WTC11 (cell line): ENCODE measurements around the gene FSD2. TPM values are rescaled to one million over a fixed set of nuclear protein-coding genes. Genes with fewer than 3 reads are reported as not detected.

ENCODE experiments used
- ATAC-seq: fragments of 200-7000 bp; cut with Tn5 transposase; 2 replicates; pipeline ENCODE4 v1.10.0; 2021; ENCODE audit warnings: mild to moderate bottlenecking, moderate library complexity
- CTCF ChIA-PET: fragments of 300-600 bp; sonication (Branson Sonifier 250); formaldehyde crosslinking; loops from one replicate; lab custom pipeline; 2021; ENCODE audit warnings: antibody characterized with exemption; lab: Charles Lee
- POLR2A ChIA-PET: fragments of 350-600 bp; sonication (Branson Sonifier 250); formaldehyde crosslinking; loops from one replicate; lab custom pipeline; 2021; ENCODE audit warnings: antibody characterized with exemption; lab: Charles Lee
- DNase-seq: peaks from one replicate; pipeline ENCODE4 v3.0.0; 2021; ENCODE audit warnings: low spot score
- H3K27ac Mint-ChIP-seq: 2 replicates; pipeline ENCODE4 v1.8.0; 2021; ENCODE audit warnings: mixed read lengths
- H3K27me3 Mint-ChIP-seq: 2 replicates; pipeline ENCODE4 v1.8.0; 2021; ENCODE audit warnings: low read depth, mild to moderate bottlenecking, moderate library complexity, mixed read lengths
- H3K36me3 Mint-ChIP-seq: 2 replicates; pipeline ENCODE4 v1.8.0; 2021; ENCODE audit warnings: mixed read lengths
- H3K4me1 Mint-ChIP-seq: 2 replicates; pipeline ENCODE4 v1.8.0; 2022; ENCODE audit warnings: mixed read lengths
- H3K4me3 Mint-ChIP-seq: 2 replicates; pipeline ENCODE4 v1.8.0; 2021; ENCODE audit warnings: mild to moderate bottlenecking, moderate library complexity, mixed read lengths
- H3K9me3 Mint-ChIP-seq: 2 replicates; pipeline ENCODE4 v1.8.0; 2021; ENCODE audit warnings: mixed read lengths
- CREM ChIP-seq: sonication (generic); formaldehyde crosslinking; IDR thresholded peaks from 2 replicates; pipeline ENCODE4 v1.8.1; 2022; ENCODE audit warnings: mild to moderate bottlenecking, missing genetic modification reagents, moderate library complexity
- ELF4 ChIP-seq: sonication (generic); formaldehyde crosslinking; IDR thresholded peaks from 2 replicates; pipeline ENCODE4 v1.8.1; 2022; ENCODE audit warnings: low read depth, mild to moderate bottlenecking, moderate library complexity, missing genetic modification reagents
- ETV6 ChIP-seq: sonication (generic); formaldehyde crosslinking; IDR thresholded peaks from 2 replicates; pipeline ENCODE4 v1.8.1; 2022; ENCODE audit warnings: mild to moderate bottlenecking, missing genetic modification reagents
- FOXJ3 ChIP-seq: sonication (generic); formaldehyde crosslinking; IDR thresholded peaks from 2 replicates; pipeline ENCODE4 v1.9.0; 2021; ENCODE audit warnings: missing genetic modification reagents, mild to moderate bottlenecking, borderline replicate concordance
- HMGA2 ChIP-seq: fragments of 250-450 bp; sonication (Bioruptor Pico); IDR thresholded peaks from 2 replicates; pipeline ENCODE4 v1.4.0; 2021; ENCODE audit warnings: mild to moderate bottlenecking, moderate library complexity
- NFE2L1 ChIP-seq: sonication (generic); formaldehyde crosslinking; IDR thresholded peaks from 2 replicates; pipeline ENCODE4 v1.8.1; 2023; ENCODE audit warnings: missing genetic modification reagents
- SOX15 ChIP-seq: fragments of 250-450 bp; sonication (Bioruptor Pico); IDR thresholded peaks from 2 replicates; pipeline ENCODE4 v1.9.0; 2021; ENCODE audit warnings: mild to moderate bottlenecking
- SP1 ChIP-seq: sonication (generic); formaldehyde crosslinking; conservative IDR thresholded peaks from 2 replicates; pipeline ENCODE4 v1.8.1; 2022; ENCODE audit warnings: missing genetic modification reagents
- ZNF396 ChIP-seq: fragments of 250-450 bp; sonication (Bioruptor Pico); IDR thresholded peaks from 2 replicates; pipeline ENCODE4 v1.8.0; 2021; ENCODE audit warnings: mild to moderate bottlenecking, moderate library complexity, borderline replicate concordance
- ZNF671 ChIP-seq: fragments of 250-450 bp; sonication (Bioruptor Pico); IDR thresholded peaks from 2 replicates; pipeline ENCODE4 v1.8.0; 2021; ENCODE audit warnings: mild to moderate bottlenecking
- total RNA-seq: library from RNA; stranded (reverse); gene quantifications from 3 replicates; pipeline ENCODE4 v1.2.3, GENCODE V29; 2021
- TF ChIP-seq, protein P1 (sequence below): fragments of 250-450 bp; sonication (Bioruptor Pico); IDR thresholded peaks from 2 replicates; pipeline ENCODE4 v1.9.0; 2021; ENCODE audit warnings: mild to moderate bottlenecking
- TF ChIP-seq, protein P2 (sequence below): sonication (generic); formaldehyde crosslinking; IDR thresholded peaks from 2 replicates; pipeline ENCODE4 v1.8.0; 2022; ENCODE audit warnings: missing genetic modification reagents
- TF ChIP-seq, protein P3 (sequence below): sonication (generic); formaldehyde crosslinking; IDR thresholded peaks from 2 replicates; pipeline ENCODE4 v1.8.1; 2022; ENCODE audit warnings: low read depth, missing genetic modification reagents, borderline replicate concordance
- TF ChIP-seq, protein P4 (sequence below): fragments of 200-600 bp; IDR thresholded peaks from 2 replicates; pipeline ENCODE4 v1.8.0; 2022; ENCODE audit warnings: antibody characterized with exemption
- TF ChIP-seq, protein P5 (sequence below): sonication (generic); formaldehyde crosslinking; IDR thresholded peaks from 2 replicates; pipeline ENCODE4 v1.8.0; 2023; ENCODE audit warnings: missing genetic modification reagents, mild to moderate bottlenecking, borderline replicate concordance
- TF ChIP-seq, protein P6 (sequence below): sonication (generic); formaldehyde crosslinking; IDR thresholded peaks from 2 replicates; pipeline ENCODE4 v1.8.0; 2022; ENCODE audit warnings: mild to moderate bottlenecking, missing genetic modification reagents

Gene FSD2
- total RNA-seq, 1 experiment from 2014 or later, result not detected

DNA sequence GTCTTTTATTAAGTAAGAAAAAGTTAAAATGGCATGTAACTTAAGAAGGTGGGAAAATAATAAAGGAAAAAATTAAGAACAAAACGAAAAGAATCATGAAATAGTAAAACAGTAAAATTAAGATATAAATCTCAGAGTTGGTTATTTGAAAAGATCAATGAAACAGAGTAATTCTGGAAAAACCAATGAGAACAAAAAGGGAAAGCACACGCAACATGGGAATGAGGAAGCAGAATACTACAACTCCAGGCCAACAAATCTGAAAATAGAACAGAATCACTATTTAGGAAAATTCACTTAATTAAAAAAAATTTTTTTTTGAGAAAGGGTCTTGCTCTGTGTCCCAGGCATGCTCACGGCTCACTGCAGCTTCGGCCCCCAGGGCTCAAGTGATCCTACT lies 34.3 kb upstream of the FSD2 start:
- H3K27me3 Mint-ChIP-seq, result no peaks in the 10 kb centered on the region
- no peak for ATAC-seq
- peaks cover 5% of the 10 kb centered on the region; the same call in 1 of the 2 replicates for H3K9me3 Mint-ChIP-seq
- H3K36me3 Mint-ChIP-seq, result peaks cover 12% of the 10 kb centered on the region; the same call in 1 of the 2 replicates
- no peak overlapping the region for H3K27ac Mint-ChIP-seq
- TF ChIP-seq, protein P1, sequence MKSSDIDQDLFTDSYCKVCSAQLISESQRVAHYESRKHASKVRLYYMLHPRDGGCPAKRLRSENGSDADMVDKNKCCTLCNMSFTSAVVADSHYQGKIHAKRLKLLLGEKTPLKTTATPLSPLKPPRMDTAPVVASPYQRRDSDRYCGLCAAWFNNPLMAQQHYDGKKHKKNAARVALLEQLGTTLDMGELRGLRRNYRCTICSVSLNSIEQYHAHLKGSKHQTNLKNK (CRISPR knock-in tag), result no peak
- TF ChIP-seq ZNF671 (CRISPR knock-in tag), result no peak
- no peak for TF ChIP-seq HMGA2 (CRISPR knock-in tag)
- DNase-seq, result no peak
- CTCF ChIA-PET, result interaction anchor here (1.3 kb wide), 1 partner anchor 9 kb away, joined by 5 read pairs; no protein-coding TSS in a partner anchor
- POLR2A ChIA-PET, result no interaction called here
- no peaks in the 10 kb centered on the region for H3K4me1 Mint-ChIP-seq
- H3K4me3 Mint-ChIP-seq, result no peak overlapping the region

DNA sequence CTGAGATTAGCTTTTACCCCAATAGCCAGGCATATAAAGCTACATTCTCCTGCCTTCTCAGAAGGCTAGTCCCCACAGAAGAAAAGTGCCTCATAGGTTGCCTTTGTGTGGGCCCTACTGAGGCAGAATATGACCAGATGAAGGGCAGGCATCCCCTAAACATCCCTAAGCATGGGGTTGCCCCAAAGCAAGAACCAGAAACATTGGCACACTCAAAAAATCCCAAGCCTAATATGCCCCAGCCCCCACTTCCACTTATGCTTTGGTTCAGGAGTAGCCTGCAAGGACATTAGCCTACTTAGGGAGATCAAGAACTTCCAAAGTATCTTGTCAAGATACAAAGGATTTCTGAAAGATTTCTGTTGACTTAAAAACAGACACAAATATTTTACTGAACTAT lies 33.3 kb upstream of the FSD2 start:
- Mint-ChIP-seq H3K4me1 (no peaks in the 10 kb centered on the region), H3K4me3 (no peak overlapping the region), H3K9me3 (peaks cover 5% of the 10 kb centered on the region; the same call in 1 of the 2 replicates), H3K36me3 (peaks cover 19% of the 10 kb centered on the region; the same call in 1 of the 2 replicates), H3K27ac (no peak overlapping the region), H3K27me3 (no peaks in the 10 kb centered on the region)
- DNase-seq, result no peak
- ChIA-PET POLR2A (no interaction called here), CTCF (interaction anchor here (0.9 kb wide), 1 partner anchor 10 kb away, joined by 5 read pairs; no protein-coding TSS in a partner anchor)
- TF ChIP-seq, protein P1 (CRISPR knock-in tag), result no peak
- TF ChIP-seq, protein P2, sequence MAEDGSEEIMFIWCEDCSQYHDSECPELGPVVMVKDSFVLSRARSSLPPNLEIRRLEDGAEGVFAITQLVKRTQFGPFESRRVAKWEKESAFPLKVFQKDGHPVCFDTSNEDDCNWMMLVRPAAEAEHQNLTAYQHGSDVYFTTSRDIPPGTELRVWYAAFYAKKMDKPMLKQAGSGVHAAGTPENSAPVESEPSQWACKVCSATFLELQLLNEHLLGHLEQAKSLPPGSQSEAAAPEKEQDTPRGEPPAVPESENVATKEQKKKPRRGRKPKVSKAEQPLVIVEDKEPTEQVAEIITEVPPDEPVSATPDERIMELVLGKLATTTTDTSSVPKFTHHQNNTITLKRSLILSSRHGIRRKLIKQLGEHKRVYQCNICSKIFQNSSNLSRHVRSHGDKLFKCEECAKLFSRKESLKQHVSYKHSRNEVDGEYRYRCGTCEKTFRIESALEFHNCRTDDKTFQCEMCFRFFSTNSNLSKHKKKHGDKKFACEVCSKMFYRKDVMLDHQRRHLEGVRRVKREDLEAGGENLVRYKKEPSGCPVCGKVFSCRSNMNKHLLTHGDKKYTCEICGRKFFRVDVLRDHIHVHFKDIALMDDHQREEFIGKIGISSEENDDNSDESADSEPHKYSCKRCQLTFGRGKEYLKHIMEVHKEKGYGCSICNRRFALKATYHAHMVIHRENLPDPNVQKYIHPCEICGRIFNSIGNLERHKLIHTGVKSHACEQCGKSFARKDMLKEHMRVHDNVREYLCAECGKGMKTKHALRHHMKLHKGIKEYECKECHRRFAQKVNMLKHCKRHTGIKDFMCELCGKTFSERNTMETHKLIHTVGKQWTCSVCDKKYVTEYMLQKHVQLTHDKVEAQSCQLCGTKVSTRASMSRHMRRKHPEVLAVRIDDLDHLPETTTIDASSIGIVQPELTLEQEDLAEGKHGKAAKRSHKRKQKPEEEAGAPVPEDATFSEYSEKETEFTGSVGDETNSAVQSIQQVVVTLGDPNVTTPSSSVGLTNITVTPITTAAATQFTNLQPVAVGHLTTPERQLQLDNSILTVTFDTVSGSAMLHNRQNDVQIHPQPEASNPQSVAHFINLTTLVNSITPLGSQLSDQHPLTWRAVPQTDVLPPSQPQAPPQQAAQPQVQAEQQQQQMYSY (CRISPR knock-in tag), result no peak
- TF ChIP-seq, protein P3, sequence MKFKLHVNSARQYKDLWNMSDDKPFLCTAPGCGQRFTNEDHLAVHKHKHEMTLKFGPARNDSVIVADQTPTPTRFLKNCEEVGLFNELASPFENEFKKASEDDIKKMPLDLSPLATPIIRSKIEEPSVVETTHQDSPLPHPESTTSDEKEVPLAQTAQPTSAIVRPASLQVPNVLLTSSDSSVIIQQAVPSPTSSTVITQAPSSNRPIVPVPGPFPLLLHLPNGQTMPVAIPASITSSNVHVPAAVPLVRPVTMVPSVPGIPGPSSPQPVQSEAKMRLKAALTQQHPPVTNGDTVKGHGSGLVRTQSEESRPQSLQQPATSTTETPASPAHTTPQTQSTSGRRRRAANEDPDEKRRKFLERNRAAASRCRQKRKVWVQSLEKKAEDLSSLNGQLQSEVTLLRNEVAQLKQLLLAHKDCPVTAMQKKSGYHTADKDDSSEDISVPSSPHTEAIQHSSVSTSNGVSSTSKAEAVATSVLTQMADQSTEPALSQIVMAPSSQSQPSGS (CRISPR knock-in tag), result no peak
- TF ChIP-seq ZNF396 (no peak), SOX15 (CRISPR knock-in tag) (no peak), CREM (CRISPR knock-in tag) (no peak), NFE2L1 (no peak), ELF4 (CRISPR knock-in tag) (no peak)
- TF ChIP-seq, protein P4, sequence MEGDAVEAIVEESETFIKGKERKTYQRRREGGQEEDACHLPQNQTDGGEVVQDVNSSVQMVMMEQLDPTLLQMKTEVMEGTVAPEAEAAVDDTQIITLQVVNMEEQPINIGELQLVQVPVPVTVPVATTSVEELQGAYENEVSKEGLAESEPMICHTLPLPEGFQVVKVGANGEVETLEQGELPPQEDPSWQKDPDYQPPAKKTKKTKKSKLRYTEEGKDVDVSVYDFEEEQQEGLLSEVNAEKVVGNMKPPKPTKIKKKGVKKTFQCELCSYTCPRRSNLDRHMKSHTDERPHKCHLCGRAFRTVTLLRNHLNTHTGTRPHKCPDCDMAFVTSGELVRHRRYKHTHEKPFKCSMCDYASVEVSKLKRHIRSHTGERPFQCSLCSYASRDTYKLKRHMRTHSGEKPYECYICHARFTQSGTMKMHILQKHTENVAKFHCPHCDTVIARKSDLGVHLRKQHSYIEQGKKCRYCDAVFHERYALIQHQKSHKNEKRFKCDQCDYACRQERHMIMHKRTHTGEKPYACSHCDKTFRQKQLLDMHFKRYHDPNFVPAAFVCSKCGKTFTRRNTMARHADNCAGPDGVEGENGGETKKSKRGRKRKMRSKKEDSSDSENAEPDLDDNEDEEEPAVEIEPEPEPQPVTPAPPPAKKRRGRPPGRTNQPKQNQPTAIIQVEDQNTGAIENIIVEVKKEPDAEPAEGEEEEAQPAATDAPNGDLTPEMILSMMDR, result no peak
- ATAC-seq, result no peak

DNA sequence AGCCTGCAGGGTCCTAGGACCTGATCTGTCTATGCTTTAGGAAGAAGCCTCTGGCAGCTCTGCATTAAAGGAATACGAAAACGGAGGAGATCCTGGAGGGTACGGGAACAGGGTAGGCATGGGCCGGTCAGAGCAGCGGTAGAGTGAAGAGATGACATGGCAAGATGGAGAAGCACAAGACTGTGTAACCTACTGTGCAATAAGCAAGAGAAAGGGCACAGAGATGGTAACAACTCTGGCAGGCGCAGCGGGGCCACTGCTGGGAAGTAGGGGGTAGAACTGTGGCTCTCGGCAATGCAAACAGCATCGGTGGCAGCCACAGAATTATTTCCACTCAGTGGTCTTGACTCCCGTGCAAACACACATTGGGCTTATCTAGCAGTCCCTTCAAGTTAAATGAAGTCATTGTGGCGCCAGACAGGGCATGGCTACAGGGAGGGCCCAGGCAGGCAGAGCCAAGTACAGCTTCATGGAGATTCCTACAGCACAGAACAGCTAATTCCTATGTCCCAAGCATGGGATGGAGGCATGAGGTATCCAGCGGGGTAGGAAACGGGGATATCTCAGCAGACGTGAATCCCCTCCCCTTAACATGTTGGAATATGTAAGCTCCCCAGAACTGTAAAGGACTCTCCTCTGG lies 32.3 kb upstream of the FSD2 start:
- POLR2A ChIA-PET, result no interaction called here

More for the DNA sequence above, 32.3 kb upstream of the FSD2 start:
- Mint-ChIP-seq H3K9me3 (no peaks in the 10 kb centered on the region; the same call in 1 of the 2 replicates), H3K4me1 (no peaks in the 10 kb centered on the region), H3K27me3 (no peaks in the 10 kb centered on the region), H3K36me3 (peaks cover 25% of the 10 kb centered on the region), H3K27ac (no peak overlapping the region), H3K4me3 (no peak overlapping the region)
- TF ChIP-seq SOX15 (CRISPR knock-in tag), result no peak
- TF ChIP-seq FOXJ3 (CRISPR knock-in tag), result no peak
- no peak for TF ChIP-seq ETV6 (CRISPR knock-in tag)
- TF ChIP-seq, protein P5, sequence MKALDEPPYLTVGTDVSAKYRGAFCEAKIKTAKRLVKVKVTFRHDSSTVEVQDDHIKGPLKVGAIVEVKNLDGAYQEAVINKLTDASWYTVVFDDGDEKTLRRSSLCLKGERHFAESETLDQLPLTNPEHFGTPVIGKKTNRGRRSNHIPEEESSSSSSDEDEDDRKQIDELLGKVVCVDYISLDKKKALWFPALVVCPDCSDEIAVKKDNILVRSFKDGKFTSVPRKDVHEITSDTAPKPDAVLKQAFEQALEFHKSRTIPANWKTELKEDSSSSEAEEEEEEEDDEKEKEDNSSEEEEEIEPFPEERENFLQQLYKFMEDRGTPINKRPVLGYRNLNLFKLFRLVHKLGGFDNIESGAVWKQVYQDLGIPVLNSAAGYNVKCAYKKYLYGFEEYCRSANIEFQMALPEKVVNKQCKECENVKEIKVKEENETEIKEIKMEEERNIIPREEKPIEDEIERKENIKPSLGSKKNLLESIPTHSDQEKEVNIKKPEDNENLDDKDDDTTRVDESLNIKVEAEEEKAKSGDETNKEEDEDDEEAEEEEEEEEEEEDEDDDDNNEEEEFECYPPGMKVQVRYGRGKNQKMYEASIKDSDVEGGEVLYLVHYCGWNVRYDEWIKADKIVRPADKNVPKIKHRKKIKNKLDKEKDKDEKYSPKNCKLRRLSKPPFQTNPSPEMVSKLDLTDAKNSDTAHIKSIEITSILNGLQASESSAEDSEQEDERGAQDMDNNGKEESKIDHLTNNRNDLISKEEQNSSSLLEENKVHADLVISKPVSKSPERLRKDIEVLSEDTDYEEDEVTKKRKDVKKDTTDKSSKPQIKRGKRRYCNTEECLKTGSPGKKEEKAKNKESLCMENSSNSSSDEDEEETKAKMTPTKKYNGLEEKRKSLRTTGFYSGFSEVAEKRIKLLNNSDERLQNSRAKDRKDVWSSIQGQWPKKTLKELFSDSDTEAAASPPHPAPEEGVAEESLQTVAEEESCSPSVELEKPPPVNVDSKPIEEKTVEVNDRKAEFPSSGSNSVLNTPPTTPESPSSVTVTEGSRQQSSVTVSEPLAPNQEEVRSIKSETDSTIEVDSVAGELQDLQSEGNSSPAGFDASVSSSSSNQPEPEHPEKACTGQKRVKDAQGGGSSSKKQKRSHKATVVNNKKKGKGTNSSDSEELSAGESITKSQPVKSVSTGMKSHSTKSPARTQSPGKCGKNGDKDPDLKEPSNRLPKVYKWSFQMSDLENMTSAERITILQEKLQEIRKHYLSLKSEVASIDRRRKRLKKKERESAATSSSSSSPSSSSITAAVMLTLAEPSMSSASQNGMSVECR (CRISPR knock-in tag), result no peak
- TF ChIP-seq, protein P6, sequence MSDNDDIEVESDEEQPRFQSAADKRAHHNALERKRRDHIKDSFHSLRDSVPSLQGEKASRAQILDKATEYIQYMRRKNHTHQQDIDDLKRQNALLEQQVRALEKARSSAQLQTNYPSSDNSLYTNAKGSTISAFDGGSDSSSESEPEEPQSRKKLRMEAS (CRISPR knock-in tag), result no peak
- no peak for TF ChIP-seq SP1 (CRISPR knock-in tag)
- DNase-seq (no peak), ATAC-seq (no peak)
- CTCF ChIA-PET, result no interaction called here
